ENCODE data around the gene SMURF1. TPM values are rescaled to one million over a fixed set of nuclear protein-coding genes. Genes with fewer than 3 reads are reported as not detected.

SMURF1 gene
- total and polyA plus RNA-seq, 2 donors (not counting 1 experiment from before 2014, with no cell fraction given) = 17.2 to 18.7 TPM

DNA sequence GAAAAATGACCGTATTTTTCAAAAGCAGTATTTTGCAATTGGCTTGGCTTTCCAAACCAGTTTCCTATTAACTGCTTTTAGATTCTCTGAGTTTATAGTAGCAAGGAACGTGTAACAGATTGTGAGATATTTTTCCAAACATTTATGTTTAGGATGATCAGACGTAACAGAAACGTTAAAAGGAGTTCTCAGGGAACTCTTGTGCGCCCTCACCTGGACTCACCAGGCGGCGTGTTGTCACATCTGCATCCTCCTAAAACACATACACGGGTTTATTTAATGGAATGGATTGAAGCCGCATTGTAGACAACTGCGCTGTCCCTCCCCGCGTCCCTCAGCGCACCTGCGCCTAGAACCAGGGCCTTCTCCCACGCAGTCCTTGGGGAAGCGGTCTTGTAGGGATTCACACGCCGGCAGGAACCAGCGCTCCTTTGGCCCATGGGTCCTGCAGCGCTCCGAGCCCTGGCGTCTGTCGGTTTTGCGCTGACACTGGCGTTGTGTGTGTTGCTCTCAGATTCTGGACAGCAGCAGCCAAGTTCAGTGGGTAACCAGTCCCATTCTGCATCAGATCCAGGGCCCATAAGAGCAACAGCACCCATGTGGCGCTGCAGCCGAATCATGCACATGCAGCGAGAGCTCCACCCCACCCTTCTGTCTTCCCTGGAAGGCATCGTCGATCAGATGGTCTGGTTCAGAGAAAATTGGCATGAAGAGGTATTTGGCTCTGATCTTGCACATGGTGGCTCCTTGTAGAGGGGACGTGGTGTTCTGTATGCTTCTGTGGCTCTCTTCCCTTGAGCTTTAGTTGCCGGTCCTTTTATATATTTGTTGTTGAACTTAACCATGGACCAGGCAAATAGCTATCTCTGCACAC is 150.6 kb downstream of the SMURF1 start:
- Histone ChIP-seq H2AFZ (ENCODE audit: low read length) (no peak overlapping the region), H3K27ac (ENCODE audit: insufficient read depth, low read length) (no peak overlapping the region), H3K4me2 (ENCODE audit: extremely low read depth, insufficient read depth, low read length) (no peak overlapping the region), H3K36me3 (ENCODE audit: control insufficient read depth, insufficient read depth, low read length) (peaks cover 36% of the 10 kb centered on the region), H3K27me3 (ENCODE audit: control insufficient read depth, insufficient read depth, low read length) (no peaks in the 10 kb centered on the region), H3K9ac (ENCODE audit: insufficient read depth, low read length) (no peak overlapping the region), H3K4me3 (replicated peaks in 1 of 4; ENCODE audit: control extremely low read depth in 1 of 4, insufficient read depth in 1 of 4, low read depth in 3 of 4, low read length in 4 of 4) (no peak overlapping the region), H3K79me2 (ENCODE audit: control insufficient read depth, insufficient read depth, low read length) (no peaks in the 10 kb centered on the region), H4K20me1 (ENCODE audit: control insufficient read depth, extremely low read depth, insufficient read depth, low read length) (no peaks in the 10 kb centered on the region), H3K4me1 (ENCODE audit: control insufficient read depth, extremely low read depth, insufficient read depth, low read length) (no peaks in the 10 kb centered on the region), H3K9me3 (ENCODE audit: control insufficient read depth, insufficient read depth, low read depth, low read length) (no peaks in the 10 kb centered on the region)
- no peak for TF ChIP-seq EZH2 (IDR thresholded peaks at IDR 0.05; ENCODE audit: low read length, missing control alignments)
- TF ChIP-seq, protein P1, sequence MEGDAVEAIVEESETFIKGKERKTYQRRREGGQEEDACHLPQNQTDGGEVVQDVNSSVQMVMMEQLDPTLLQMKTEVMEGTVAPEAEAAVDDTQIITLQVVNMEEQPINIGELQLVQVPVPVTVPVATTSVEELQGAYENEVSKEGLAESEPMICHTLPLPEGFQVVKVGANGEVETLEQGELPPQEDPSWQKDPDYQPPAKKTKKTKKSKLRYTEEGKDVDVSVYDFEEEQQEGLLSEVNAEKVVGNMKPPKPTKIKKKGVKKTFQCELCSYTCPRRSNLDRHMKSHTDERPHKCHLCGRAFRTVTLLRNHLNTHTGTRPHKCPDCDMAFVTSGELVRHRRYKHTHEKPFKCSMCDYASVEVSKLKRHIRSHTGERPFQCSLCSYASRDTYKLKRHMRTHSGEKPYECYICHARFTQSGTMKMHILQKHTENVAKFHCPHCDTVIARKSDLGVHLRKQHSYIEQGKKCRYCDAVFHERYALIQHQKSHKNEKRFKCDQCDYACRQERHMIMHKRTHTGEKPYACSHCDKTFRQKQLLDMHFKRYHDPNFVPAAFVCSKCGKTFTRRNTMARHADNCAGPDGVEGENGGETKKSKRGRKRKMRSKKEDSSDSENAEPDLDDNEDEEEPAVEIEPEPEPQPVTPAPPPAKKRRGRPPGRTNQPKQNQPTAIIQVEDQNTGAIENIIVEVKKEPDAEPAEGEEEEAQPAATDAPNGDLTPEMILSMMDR (conservative IDR thresholded peaks at IDR 0.05 in 1 of 2, IDR thresholded peaks at IDR 0.05 in 1 of 2; ENCODE audit: low read depth in 1 of 2, low read length in 2 of 2) = no peak
- no peak for DNase-seq (ENCODE audit: low read depth in 2 of 2)

- H4K20me1 ChIP-seq (ENCODE audit: control insufficient read depth, extremely low read depth, insufficient read depth, low read length) = no peaks in the 10 kb centered on the region
- H3K4me3 ChIP-seq (replicated peaks in 1 of 4; ENCODE audit: control extremely low read depth in 1 of 4, insufficient read depth in 1 of 4, low read depth in 3 of 4, low read length in 4 of 4) = no peak overlapping the region
- DNase-seq (ENCODE audit: low read depth in 2 of 2) = no peak
- H2AFZ ChIP-seq (ENCODE audit: low read length) = no peak overlapping the region
- H3K4me1 ChIP-seq (ENCODE audit: control insufficient read depth, extremely low read depth, insufficient read depth, low read length) = no peaks in the 10 kb centered on the region
- no peaks in the 10 kb centered on the region for H3K79me2 ChIP-seq (ENCODE audit: control insufficient read depth, insufficient read depth, low read length)
- peaks cover 37% of the 10 kb centered on the region for H3K36me3 ChIP-seq (ENCODE audit: control insufficient read depth, insufficient read depth, low read length)
- no peak overlapping the region for H3K27ac ChIP-seq (ENCODE audit: insufficient read depth, low read length)
- H3K9me3 ChIP-seq (ENCODE audit: control insufficient read depth, insufficient read depth, low read depth, low read length) = no peaks in the 10 kb centered on the region
- no peak overlapping the region for H3K9ac ChIP-seq (ENCODE audit: insufficient read depth, low read length)
- TF ChIP-seq, protein P1 (conservative IDR thresholded peaks at IDR 0.05 in 1 of 2, IDR thresholded peaks at IDR 0.05 in 1 of 2; ENCODE audit: low read depth in 1 of 2, low read length in 2 of 2) = no peak
- no peak for TF ChIP-seq EZH2 (IDR thresholded peaks at IDR 0.05; ENCODE audit: low read length, missing control alignments)
- no peak overlapping the region for H3K4me2 ChIP-seq (ENCODE audit: extremely low read depth, insufficient read depth, low read length)
- H3K27me3 ChIP-seq (ENCODE audit: control insufficient read depth, insufficient read depth, low read length) = no peaks in the 10 kb centered on the region
Measured at GRCh38 chr7:98992076-98992475, 151.8 kb downstream of the SMURF1 start.

DNA sequence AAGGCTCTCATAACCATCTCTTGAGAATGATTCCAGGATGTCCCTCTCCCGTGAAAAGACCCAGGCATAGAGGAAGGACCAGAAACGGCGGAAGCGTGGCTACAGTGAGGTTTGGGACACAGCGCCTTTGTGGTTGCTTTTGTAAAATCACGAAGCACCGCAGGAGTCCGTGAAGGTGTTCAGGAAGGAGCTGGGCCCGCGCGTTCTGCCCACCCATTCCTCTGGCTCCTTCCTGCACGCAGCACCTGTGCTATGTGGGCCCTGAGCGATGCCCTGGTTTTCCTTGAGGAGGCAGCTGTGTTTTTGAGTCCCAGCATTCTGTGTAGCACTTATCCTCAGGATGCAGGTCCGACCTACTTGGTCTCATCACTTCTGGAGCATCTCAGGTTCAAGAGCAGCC is 152.8 kb downstream of the SMURF1 start:
- Histone ChIP-seq H3K4me1 (ENCODE audit: control insufficient read depth, extremely low read depth, insufficient read depth, low read length) (no peaks in the 10 kb centered on the region), H3K36me3 (ENCODE audit: control insufficient read depth, insufficient read depth, low read length) (peaks cover 38% of the 10 kb centered on the region), H3K9me3 (ENCODE audit: control insufficient read depth, insufficient read depth, low read depth, low read length) (no peaks in the 10 kb centered on the region), H4K20me1 (ENCODE audit: control insufficient read depth, extremely low read depth, insufficient read depth, low read length) (no peaks in the 10 kb centered on the region), H3K9ac (ENCODE audit: insufficient read depth, low read length) (no peak overlapping the region), H3K4me2 (ENCODE audit: extremely low read depth, insufficient read depth, low read length) (no peak overlapping the region), H3K4me3 (replicated peaks in 1 of 4; ENCODE audit: control extremely low read depth in 1 of 4, insufficient read depth in 1 of 4, low read depth in 3 of 4, low read length in 4 of 4) (no peak overlapping the region), H3K79me2 (ENCODE audit: control insufficient read depth, insufficient read depth, low read length) (no peaks in the 10 kb centered on the region), H3K27ac (ENCODE audit: insufficient read depth, low read length) (no peak overlapping the region), H3K27me3 (ENCODE audit: control insufficient read depth, insufficient read depth, low read length) (no peaks in the 10 kb centered on the region), H2AFZ (ENCODE audit: low read length) (no peak overlapping the region)
- no peak for TF ChIP-seq EZH2 (IDR thresholded peaks at IDR 0.05; ENCODE audit: low read length, missing control alignments)
- DNase-seq (ENCODE audit: low read depth in 2 of 2) = no peak
